Putamen (tissue), 1 donor: ENCODE data around the gene ACCS.

Source experiments
- DNase-seq: peaks from one replicate; pipeline ENCODE4 v3.0.0-alpha.2; 2016; ENCODE audit warnings: low spot score

Gene ACCS

DNA sequence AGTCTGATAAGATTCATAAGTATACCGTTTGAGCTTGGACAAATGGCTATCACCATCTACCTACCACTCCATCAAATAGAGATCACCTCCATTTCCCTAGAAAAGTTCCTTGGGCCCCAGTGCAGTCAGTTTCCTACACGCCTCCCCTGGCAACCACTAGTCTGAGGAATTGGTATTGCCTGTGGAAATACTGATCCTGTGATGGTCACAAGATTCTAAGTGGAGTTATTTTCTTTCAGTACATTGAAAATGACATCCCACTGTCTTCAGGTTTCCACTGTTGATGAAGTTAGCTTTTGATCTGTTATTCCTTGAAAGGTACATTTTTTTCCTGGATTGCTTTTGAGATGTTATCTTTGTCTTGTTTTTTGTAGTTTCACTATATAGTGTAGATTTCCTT, 22.9 kb upstream of the ACCS start:
- DNase-seq: no peak

DNA sequence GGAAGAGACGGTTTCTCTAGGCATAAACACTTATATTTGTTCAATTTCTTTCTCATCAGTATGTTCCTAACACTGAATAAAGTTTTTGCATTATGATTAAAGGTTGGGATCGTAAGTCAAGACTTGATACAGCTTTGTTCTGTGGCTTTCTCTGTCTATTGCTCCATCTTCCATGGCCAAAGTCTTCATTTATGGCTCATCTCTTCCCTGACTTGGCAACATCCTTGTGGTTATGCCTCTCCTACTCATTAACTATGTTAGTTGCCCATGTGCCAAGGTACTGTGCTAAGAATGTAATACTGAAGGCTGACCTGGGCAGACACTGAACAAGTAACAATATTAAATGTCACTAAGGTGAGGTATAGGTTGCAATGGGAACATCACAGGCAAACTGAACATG, 19.9 kb upstream of the ACCS start:
- no peak for DNase-seq

DNA sequence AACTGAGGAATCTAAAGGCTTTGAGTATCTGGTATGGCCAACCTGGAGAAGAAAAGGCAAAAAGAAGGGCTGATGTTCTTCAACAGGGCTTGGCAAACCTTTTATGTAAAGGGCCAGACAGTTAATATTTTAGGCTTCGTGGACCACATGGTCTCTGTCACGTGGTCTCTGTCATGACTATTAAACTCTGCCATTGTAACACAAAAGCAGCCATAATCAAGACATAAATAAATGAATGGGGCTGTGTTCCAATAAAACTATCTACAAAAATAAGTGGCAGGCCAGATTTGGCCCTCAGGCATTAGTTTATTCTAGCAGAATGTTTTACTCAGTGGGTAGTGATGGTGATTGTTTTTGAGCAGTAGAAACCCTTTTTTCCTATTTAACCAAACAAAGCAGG, 18.8 kb upstream of the ACCS start:
- no peak for DNase-seq

- no peak for DNase-seq
Measured at GRCh38 chr11:44047931-44048431, 18.1 kb upstream of the ACCS start, which contains the start of gene ACCSL. TSS of gene ACCSL (plus strand) at chr11:44047981. CDS start at chr11:44048037, 56 bp downstream.

- DNase-seq: no peak
Measured at GRCh38 chr11:44049832-44050231, 16.2 kb upstream of the ACCS start.

GRCh38 chr11:44051171-44051570, 14.9 kb upstream of the ACCS start:
- no peak for DNase-seq

- DNase-seq: no peak
Measured at GRCh38 chr11:44057340-44057739, 8.7 kb upstream of the ACCS start.

- no peak for DNase-seq
Measured at GRCh38 chr11:44058275-44058674, 7.8 kb upstream of the ACCS start.

DNA sequence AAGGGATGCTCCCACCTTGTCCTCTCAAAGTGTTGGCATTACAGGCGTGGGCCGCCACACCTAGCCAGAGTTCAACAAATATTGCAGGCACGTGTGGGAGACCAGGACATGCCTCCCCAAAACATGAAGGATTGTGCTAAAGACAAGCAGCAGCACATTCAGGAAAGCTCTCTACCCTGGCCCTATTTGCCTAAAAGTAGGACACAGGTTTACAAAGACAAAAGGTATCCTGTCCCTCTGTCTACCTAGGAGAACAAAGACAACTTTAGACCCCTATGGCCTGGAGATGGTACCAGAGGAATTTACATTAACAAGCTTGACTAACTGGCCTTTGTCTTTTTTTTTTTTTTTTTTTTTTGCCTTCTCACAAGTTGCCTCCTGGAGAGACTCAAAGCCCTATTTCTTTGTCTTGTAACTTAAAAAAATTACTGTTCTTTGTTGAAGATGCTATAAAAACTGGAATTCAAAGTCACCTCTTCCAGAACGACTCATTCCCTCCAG, 859 bp upstream of the ACCS start:
- DNase-seq: no peak

- no peak for DNase-seq
Measured at GRCh38 chr11:44066732-44067141, 667 bp downstream of the ACCS start.

DNA sequence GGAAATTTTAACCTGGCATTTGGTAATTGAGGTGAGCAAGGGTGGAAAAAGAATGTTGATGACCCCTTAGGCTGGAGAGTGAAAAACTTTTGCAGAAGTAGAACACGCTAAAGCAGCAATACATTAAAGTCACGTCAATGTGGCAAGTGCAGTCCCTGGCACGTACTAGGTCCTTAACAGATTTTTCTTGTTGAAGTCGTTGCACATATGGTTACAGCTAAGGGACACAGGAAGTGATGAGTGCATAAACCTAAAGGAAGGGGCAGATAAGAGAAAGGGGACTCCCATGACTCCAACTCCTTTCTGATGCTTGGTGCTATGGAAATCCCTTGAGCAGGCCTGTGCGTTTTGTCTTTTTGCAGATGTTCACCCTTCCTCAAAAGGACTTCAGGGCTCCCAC, 1.2 kb downstream of the ACCS start:
- DNase-seq: no peak

GRCh38 chr11:44068180-44068579, 2.1 kb downstream of the ACCS start:
- no peak for DNase-seq

- DNase-seq: no peak
Measured at GRCh38 chr11:44071157-44071556, 5.1 kb downstream of the ACCS start.

- no peak for DNase-seq
Measured at GRCh38 chr11:44072757-44073658, 6.9 kb downstream of the ACCS start.

DNA sequence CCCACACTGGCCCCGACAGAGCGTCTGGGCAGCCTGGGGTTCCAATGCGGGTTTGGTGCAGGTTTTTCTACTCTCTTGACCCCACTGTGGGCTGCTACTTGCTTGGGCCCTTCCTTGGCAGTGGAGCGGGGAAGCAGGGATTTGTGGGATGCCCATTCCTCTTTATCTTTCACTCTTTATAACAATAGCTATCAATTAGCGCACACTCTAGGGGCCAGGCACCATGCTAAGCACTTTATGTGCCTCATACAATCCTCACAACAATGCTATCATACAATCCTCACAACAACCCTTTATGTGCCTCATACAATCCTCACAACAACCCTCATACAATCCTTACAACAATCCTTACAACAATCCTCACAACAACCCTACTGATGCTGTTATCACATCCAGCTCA, 12.7 kb downstream of the ACCS start:
- DNase-seq: no peak

GRCh38 chr11:44079376-44079775, 13.3 kb downstream of the ACCS start:
- DNase-seq: no peak

GRCh38 chr11:44080951-44081350, 14.9 kb downstream of the ACCS start:
- no peak for DNase-seq

DNA sequence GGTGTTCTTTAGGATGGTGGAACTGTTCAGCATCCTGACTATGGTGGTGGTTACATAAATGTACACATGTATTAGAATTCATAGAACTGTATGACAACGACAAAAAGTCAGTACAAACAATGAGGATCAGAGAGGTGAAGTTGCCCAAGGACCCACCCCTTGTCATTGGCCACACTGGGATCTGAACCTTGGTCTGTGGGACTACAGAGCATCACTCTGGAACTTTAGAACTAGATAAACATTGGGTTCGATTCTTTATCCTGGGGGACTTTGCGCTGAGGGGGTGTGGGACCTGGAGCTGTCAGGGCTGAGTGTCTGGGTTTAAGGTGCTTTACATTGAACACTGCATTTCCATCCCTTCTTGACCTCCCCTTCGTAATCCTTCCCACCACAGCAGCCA, 16.6 kb downstream of the ACCS start:
- no peak for DNase-seq

DNA sequence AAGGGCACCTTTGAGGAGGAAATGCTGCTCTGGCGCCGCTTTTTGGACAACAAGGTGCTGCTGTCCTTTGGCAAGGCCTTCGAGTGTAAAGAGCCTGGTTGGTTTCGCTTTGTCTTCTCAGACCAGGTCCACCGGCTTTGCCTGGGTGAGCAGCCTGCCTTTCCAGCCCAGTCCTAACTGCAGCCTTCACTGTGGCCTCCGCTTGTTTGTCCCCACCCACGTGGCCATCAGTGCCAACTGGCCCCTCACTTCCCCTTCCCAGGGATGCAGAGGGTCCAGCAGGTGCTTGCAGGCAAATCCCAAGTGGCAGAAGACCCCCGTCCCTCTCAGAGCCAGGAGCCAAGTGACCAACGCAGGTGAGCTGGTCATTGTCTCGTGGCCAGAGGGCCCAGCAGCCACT, 17.4 kb downstream of the ACCS start:
- DNase-seq: no peak

GRCh38 chr11:44083906-44084305, 17.8 kb downstream of the ACCS start:
- no peak for DNase-seq

DNA sequence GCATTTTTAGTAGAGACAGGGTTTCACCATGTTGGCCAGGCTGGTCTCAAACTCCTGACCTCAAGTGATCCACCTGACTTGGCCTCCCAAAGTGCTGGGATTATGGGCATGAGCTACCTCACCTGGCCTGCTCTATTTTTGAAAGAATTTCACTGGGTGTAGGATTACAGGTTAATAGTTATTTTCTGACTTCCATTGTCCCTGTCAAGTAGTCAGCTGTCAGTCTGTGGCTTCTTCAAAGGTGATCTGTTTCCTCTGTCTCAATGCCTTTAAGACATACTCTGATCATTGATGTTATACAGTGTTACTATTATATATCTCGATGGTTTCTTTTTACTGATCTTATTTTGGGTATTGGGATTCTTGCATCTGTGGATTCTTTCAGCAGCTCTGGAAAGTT, 19.3 kb downstream of the ACCS start:
- no peak for DNase-seq

GRCh38 chr11:44088377-44088776, 22.3 kb downstream of the ACCS start:
- no peak for DNase-seq

- DNase-seq: no peak
Measured at GRCh38 chr11:44088871-44089270, 22.8 kb downstream of the ACCS start.

GRCh38 chr11:44090539-44090938, 24.5 kb downstream of the ACCS start:
- no peak for DNase-seq
